HG03064 (cell line): Measurements from ENCODE around the gene PER2.
"Not testable (repeated sequence)": the region's sequence is repeated elsewhere in the genome, so short reads cannot be mapped to it uniquely, and the experiment has no call there.

Experiments used
- ATAC-seq: cut with Tn5 transposase; IDR thresholded peaks from one replicate; pipeline ENCODE4 v1.9.1; 2021; ENCODE audit warnings: low read depth; ENCODE audit not compliant: unreplicated experiment

The PER2 gene, protein sequence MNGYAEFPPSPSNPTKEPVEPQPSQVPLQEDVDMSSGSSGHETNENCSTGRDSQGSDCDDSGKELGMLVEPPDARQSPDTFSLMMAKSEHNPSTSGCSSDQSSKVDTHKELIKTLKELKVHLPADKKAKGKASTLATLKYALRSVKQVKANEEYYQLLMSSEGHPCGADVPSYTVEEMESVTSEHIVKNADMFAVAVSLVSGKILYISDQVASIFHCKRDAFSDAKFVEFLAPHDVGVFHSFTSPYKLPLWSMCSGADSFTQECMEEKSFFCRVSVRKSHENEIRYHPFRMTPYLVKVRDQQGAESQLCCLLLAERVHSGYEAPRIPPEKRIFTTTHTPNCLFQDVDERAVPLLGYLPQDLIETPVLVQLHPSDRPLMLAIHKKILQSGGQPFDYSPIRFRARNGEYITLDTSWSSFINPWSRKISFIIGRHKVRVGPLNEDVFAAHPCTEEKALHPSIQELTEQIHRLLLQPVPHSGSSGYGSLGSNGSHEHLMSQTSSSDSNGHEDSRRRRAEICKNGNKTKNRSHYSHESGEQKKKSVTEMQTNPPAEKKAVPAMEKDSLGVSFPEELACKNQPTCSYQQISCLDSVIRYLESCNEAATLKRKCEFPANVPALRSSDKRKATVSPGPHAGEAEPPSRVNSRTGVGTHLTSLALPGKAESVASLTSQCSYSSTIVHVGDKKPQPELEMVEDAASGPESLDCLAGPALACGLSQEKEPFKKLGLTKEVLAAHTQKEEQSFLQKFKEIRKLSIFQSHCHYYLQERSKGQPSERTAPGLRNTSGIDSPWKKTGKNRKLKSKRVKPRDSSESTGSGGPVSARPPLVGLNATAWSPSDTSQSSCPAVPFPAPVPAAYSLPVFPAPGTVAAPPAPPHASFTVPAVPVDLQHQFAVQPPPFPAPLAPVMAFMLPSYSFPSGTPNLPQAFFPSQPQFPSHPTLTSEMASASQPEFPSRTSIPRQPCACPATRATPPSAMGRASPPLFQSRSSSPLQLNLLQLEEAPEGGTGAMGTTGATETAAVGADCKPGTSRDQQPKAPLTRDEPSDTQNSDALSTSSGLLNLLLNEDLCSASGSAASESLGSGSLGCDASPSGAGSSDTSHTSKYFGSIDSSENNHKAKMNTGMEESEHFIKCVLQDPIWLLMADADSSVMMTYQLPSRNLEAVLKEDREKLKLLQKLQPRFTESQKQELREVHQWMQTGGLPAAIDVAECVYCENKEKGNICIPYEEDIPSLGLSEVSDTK (N-terminal part only)

DNA sequence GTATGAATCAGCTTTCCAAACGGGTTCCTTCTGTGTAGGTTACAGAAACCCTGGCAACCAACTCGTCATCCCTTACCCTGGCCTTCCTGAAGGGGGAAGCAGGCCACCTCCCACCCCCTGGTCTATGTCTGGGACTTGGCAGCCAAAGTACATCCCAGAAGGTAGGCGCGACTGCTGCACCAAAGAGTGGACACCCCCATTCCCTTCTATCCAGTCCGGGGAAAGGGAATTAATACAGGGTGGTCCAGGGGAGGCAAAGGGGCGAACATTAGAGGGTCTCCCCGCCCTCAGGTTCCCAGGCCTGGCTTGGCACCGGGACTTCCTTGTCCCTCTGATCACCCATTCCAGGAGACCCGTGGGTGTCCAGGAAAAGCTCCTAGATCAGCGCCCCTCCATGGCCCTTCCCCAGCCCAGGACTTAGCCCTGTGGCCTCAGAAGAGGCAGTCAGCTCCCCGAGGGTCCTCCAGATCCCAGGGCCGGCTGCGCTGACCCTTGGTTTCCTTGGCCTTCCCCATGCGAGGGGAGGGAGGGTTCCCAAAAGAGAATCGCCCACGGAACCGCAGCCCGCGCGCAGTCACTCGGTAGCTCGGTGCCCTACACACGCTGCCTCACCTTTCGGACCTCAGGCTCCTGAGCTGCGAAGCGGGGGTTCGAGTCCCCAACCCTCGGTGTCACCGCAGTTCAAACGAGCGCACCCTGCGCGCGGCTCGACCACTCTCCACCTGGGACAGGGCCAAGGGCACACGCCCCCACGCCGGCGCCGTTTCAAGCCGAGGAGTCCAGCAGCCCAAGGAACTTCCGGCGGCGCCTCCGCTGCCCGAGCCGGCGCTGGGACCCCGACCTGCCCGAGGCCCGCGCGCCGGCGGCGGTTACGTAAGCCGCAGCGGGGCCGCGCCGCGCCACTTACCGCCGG is at the start of gene PER2:
Gene PER2 (minus strand): TSS at position 874 of the 913 bp plus-strand sequence. CDS start 10,674 bp downstream, outside the sequence.
- peak; percentile 47 for ATAC-seq

DNA sequence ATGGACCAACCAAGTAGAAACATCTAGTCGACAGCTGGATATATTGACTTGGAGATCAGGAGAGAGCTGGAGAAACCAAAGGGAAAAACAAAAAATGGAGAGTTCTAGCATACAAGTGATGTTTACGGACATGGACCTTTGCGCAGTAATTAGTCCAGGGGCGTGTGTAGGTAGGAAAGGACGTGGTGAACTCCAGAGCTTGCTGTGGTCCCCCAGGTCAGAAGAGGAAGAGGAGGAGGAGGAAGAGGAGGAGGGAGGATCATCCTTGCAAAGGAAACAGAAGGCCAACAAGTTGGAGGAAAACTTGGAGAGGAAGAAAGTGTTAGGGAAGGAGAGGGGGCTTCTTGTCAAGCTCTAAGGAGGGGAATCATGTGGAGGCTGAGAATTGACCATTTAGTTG is 49.4 kb upstream of the PER2 start:
- ATAC-seq: no peak

DNA sequence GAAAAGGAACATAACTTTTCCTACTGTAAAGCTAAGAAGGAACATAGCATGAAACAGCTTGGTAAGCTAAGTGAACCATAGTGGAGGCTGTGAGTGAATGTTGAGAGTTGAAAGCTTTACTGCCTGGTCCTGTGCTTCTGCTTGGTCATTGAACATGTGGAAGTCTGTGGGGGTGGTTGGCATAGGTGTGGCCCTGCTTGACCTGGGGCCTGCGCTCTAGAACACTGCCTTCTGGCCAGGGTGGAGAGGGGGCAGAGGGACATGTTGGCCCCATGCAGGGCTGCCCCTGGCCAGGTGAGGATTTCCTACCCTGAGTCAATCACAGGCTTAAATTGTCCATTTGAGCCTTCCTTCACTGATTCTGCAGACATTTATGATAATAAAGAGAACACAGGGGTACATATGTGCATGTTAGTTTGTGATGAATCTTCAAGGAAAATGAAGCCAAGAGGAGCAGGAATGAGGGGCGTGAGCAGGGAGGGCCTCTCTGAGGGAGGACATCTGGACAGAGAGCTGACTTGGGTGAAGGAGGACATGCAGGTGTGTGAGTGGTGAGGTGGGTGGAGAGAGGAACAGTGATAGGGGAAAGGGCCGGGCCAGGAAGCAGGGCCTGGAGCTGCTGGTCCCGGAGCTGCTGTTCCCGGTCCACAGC is 48.5 kb upstream of the PER2 start:
- ATAC-seq: no peak

DNA sequence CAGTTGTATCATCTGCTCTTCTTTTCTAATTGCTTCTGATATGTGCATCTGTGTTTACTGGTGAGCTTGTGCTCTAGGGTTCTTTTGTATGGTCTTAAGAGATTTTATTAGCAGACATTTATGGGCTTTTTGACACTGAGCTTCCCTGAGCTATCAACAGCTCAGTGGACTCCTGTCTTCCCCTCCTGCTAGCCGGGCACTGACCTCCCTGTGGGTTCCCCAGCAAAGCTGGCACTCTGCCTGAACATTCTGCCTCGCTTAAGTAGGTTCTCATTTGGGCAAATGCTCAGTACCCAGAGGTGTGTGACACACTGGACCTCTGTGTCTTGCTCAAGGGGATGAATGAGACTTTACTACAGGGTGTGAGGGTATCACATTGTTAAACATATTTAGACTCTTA is 47.7 kb upstream of the PER2 start:
- ATAC-seq: no peak

DNA sequence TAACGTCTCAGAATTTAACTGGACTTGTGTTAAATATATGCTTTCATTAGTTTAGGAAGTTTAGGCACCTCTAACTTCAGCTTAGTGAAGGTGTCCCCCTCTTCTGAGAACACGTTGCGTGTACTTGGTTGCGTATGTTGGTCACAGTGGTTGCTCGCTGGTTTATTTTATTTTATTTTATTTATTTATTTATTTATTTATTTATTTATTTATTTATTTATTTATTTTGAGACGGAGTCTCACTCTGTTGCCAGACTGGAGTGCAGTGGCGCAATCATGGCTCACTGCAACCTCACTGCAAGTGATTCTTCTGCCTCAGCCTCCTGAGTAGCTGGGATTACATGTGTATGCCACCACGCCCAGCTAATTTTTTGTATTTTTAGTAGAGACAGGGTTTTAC is 47.2 kb upstream of the PER2 start:
- not testable (repeated sequence) for ATAC-seq

DNA sequence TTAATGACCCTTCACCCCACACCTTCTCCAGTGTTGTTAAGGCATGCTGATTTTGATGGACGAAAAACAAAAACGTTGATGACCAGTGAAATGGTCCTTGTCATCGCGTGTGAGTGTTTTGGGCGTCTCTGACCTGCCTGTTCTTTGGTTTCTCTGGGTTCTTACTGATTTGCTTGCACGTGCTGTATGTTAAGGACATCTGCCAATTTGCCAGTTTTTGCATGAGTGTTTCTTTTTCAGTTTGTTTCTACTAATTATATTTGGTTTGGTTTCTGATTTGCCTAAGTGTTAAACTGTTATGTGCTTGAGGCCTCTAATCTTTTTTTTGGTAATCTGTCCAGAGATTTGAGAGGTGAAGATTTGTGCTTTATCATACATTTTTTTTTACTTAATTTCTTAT is 46.5 kb upstream of the PER2 start:
- no peak for ATAC-seq

DNA sequence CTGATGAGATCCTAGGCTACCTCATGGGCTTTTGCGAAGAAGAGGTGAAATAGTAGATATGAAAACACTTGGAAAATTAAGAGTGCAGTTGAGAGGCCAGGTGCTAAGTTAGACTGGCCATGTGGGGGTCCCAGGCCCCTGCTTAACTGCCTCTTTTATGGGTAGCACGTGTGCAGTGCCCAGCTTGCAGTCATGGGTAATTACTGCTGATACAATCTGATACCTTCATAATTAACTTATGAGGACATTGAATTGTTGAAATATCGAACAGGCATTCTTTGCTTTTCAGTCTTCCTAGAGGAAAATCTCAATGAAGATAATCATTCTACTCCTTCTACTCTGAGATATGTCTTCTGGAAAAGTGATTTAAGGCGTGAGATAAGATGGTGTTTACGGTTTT is 43.5 kb upstream of the PER2 start:
- ATAC-seq: no peak

DNA sequence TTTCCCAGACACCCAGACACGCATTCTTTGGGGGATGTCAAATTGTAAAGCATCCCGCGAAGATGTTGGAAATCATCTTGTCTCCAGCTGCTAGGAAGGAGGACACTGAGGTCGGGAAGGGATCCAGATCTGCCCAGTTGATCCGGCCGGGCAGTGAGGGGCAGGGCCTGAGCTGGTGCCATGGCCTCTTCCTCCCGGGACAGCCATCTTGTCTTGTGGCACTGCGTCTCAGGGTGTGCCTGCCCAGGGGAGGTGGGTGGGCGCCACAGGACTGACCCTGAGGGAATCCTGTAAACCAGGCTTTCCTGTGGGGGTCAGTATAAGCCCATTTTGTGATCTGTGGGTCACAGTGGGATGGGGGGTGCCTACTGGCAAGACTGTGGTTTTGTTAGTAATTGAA is 42.0 kb upstream of the PER2 start:
- no peak for ATAC-seq

DNA sequence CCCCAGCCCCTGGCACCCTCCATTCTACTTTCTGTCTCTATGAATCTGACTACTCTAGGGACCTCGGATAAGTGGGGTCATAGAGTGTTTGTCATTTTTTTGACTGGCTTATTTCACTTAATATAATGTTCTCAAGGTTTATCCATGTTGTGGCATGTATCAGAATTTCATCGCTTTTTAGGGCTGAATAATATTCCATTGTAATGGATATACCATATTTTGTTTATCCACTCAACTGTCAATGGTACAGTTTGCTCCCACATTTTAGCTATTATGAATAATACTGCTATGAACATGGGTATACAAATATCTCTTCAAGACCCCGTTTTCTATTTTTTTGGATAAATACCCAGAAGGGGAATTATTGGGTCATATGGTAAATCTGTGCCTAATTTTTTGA is 39.3 kb upstream of the PER2 start:
- no peak for ATAC-seq

DNA sequence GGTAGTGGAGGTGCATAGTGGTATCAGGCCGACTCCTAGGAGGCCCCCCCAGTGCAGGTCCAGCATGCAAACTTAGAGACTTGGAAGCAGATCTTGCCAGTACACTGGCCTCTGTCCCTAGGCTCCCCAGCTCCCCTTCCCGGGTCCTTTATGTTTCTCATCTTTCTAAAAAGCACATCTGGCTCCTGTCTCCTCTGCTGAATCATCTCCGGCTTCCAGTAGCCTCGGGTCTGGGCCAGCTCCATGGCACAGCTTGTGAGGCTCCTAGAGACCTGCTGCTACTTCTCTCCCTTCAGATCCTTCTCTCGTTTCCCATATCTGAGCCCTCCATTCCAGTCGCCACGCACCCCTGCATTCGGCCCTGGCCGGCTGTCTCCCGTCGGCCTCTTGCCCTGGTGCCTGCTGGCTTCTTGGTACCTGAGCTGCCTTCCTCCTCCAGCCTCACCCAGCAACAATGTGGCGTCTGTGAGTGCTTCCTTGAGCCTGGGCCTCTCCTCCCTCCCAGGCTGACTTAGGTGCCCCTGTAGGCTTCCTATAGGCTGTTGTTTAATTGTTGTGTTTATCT is 38.5 kb upstream of the PER2 start:
- ATAC-seq: no peak

DNA sequence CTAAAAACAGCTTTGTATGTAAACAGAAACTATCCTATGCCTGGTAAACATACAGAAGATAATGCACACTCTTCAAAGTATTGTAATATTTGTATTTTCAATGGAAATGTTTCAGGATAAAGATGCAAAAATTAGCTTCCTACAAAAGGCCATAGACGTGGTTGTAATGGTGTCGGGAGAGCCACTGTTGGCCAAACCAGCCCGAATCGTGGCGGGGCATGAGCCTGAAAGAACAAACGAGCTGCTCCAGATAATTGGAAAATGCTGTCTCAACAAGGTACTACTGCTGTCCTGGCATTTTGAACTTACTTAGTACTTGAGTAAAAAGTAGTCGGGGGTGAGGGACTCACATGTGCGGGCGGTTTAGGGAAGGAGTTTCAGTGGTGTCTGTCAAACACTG is 37.3 kb upstream of the PER2 start:
- ATAC-seq: no peak

DNA sequence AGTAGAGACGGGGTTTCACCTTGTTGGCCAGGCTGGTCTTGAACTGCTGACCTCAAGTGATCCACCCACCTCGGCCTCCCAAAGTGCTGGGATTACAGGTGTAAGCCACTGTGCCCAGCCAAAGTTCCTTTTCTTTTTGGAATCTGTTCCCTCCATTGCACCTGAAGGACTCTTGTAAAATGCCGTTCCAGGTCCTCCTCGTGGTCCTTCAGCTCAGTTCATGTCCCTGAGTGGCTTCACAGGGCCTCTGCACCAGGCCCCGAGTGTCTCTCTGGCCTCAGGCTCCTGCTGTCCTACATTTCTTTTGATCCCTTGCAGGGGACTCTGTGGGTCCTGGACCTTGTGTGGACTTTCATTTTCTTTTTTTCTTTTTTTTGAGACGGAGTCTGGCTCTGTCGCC is 35.8 kb upstream of the PER2 start:
- ATAC-seq: not testable (repeated sequence)

DNA sequence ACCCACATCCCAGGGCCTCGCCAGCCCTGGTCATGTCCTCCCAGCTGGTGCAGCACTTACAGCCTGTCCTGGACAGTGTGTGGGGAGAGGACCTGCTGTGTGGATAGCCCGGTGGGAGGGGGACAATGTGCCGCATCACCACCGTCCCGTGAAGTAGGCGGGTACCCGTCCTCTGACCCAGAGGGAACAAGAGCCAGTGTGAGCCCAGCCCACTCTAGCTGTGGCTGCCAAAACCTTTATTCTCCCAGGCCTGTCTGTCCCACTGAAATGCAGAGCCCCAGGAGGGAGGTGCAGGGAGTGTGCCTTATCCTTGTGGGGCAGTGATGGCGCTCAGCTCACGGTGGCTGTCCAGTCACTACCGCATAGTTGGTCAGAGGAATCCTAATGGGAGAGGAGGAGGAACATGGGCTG is 33.6 kb upstream of the PER2 start:
- no peak for ATAC-seq

DNA sequence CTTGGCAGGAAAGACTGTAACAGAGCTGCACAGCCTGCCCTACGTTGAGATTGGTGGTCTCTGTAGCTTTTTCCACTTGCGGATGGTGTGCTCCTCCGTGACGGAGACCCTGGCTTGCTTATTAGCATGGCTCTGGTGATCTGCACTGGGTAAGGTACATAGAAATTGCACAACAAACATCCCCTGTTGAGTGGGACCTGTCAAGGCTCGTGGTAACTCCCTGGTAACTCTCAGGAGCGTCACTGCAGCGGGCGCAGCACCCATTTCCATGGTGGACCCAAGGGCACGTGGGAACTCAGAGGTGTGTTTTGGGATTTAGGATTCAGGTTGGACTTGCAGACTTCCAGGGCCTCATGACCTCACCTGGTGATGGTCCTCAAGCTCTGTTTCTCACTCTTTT is 33.1 kb upstream of the PER2 start:
- no peak for ATAC-seq

DNA sequence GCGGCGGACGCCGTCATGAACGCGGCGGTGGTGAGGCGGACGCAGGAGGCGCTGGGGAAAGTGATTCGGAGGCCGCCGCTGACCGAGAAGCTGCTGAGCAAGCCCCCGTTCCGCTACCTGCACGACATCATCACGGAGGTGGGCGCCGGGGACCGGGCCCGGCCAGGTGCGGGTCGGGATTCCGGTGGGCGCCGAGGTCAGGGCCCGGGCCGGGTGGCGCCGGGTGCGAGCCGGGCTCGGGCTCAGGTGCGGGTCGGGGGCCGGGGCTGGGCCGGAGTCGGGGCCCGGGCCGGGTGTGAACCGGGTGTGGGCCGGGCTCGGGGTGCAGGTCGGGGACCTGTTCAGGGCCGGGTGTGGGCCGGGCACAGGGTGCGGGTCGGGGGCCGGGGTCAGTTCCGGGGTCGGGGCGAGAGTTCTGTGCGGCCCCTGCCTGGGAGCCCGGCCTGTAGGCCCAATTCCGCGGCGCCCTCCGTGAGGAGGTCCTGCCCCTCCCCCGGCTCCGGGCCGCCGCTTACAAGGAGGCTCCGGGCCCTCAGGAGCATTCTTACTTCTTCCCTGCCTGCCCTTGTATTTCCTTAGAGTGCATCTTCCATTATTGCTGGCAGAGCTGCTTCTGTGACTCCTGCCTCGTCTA is 32.4 kb upstream of the PER2 start:
- ATAC-seq: peak; percentile 42

DNA sequence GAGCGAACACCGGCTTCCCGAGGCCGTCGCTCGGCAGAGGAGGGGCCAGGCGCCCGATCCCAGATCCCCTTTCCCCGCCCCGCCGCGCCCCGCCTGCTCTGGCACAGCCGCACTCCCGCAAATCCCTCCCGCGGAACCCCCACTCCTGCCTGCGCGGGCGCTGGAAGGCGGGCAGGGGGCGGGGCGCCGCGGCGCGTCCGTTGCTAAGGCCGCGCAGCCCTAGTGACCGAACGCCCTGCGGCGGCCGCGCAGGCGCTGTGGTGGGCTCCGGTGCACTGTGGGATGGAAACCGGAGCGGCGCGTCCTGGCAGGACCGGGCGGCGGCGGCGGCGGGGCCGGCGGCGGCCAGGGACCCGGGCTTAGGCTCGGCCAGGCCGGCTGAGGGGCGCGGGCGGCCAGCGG is 31.8 kb upstream of the PER2 start, which contains the start of gene TRAF3IP1:
Gene TRAF3IP1 (plus strand): TSS at position 273 of the 402 bp plus-strand sequence. CDS start 145 bp downstream, outside the sequence.
- peak; percentile 96 for ATAC-seq

DNA sequence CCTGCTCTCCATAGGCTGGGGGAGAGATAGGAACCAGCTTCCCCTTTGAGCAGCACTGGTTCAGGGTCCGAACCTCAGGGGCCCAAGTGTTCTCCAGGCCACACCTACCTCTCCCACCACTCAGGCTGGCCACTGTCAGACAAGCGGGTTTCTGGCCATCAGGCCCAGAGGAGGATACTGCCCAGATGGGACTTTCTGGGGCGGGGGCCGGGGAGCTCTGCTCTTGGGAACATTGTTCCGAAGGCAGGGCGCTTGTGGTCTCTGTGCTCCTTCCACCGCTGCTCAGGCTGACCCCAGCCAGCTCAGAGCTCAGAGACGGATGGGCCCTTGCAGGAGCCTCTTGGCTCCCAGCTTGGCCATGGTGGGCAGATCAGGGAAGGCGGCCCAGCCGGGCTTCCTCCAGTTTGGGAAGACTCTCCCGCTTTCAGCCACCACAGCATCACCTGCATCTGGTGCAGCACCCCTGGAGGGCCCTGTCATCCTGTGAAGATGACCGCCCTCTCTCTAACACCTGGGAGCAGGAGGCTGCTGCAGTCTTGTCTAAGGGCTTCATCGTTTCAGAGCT is 26.7 kb upstream of the PER2 start:
- ATAC-seq: no peak

DNA sequence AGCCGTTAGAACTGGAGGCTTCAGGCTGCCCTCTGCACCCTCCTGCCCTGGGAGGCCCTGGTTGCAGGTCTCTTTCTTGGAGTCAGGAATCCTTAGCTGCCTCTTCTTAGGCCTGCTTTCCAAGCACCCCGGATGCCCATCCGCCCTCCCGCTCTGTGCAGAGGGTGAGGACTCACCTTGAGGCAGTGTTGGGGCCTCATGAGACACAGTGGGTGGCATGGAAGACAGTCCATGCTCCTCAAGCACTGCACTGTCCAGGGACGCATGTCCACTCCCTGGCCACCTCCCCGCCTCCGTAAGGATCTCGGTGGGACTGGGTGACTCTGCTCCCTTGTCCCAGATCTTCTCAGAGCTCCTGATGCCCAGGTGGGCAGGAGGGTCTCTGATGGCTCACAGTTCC is 26.2 kb upstream of the PER2 start:
- ATAC-seq: no peak
